HCT116 (cell line): ENCODE measurements around the gene ATP6V1B1.

Experiments
- CEBPB ChIP-seq: IDR thresholded peaks from 2 replicates; pipeline ENCODE4 v1.6.1; 2012; ENCODE audit warnings: low read depth
- CTCF ChIP-seq, 3 experiments: fragments of 200-600 bp in 1 of 3; sonication (generic) in 1 of 3; IDR thresholded peaks in 2 of 3; conservative IDR thresholded peaks in 1 of 3; 2 replicates each; pipeline ENCODE4 v1.5.1; 2012 to 2017; ENCODE audit warnings: low read depth in 2 of 3, low read length in 2 of 3, antibody characterized with exemption in 1 of 3, borderline replicate concordance in 1 of 3, control low read depth in 1 of 3, mild to moderate bottlenecking in 1 of 3, mixed read lengths in 1 of 3, mixed run types in 1 of 3, moderate library complexity in 1 of 3; ENCODE audit not compliant: insufficient read depth in 1 of 3
- EGR1 ChIP-seq: IDR thresholded peaks from 2 replicates; pipeline ENCODE4 v1.6.1; 2012; ENCODE audit warnings: low read depth
- POLR2A ChIP-seq: IDR thresholded peaks from 2 replicates; pipeline ENCODE4 v1.7.0; 2011; ENCODE audit warnings: borderline replicate concordance; ENCODE audit not compliant: insufficient read depth, insufficient read length; ENCODE audit errors: extremely low read depth
- POLR2AphosphoS5 ChIP-seq: IDR thresholded peaks from 2 replicates; pipeline ENCODE4 v1.6.1; 2011; ENCODE audit warnings: mild to moderate bottlenecking, low read depth, low read length, moderate library complexity
- TF ChIP-seq, protein P1 (sequence below): IDR thresholded peaks from 2 replicates; pipeline ENCODE4 v1.6.1; 2011; ENCODE audit warnings: mild to moderate bottlenecking, low read length, moderate library complexity; ENCODE audit not compliant: insufficient replicate concordance; ENCODE audit errors: extremely low read depth

DNA sequence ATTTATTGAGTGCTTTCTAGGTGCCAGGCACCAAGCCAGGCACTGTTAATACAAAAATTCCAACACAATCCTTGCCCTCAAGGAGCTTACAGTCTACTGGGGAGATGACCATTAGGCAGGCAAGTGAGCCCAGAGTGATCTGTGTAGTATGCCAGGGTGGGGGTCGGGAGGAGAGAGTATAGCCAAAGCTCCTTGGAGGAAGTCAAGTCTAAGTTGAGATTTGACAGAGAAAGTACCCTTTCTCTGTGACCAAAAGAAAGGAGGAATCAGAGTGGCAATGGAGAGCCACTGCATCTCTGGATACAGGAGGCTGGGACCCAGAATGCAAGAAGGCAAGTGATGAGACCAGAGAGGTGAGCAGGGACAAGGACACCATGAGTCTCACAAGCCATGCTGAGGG, 50.3 kb downstream of the ATP6V1B1 start:
- TF ChIP-seq CEBPB (no peak), POLR2A (no peak), CTCF (IDR thresholded peaks at IDR 0.05 in 2 of 3, conservative IDR thresholded peaks at IDR 0.05 in 1 of 3; ENCODE audit: borderline replicate concordance in 1 of 3, insufficient read depth in 1 of 3, low read depth in 2 of 3, low read length in 2 of 3) (no peak), EGR1 (no peak), POLR2AphosphoS5 (no peak)
- TF ChIP-seq, protein P1, sequence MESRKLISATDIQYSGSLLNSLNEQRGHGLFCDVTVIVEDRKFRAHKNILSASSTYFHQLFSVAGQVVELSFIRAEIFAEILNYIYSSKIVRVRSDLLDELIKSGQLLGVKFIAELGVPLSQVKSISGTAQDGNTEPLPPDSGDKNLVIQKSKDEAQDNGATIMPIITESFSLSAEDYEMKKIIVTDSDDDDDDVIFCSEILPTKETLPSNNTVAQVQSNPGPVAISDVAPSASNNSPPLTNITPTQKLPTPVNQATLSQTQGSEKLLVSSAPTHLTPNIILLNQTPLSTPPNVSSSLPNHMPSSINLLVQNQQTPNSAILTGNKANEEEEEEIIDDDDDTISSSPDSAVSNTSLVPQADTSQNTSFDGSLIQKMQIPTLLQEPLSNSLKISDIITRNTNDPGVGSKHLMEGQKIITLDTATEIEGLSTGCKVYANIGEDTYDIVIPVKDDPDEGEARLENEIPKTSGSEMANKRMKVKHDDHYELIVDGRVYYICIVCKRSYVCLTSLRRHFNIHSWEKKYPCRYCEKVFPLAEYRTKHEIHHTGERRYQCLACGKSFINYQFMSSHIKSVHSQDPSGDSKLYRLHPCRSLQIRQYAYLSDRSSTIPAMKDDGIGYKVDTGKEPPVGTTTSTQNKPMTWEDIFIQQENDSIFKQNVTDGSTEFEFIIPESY = no peak
